A673 (cell line): ENCODE measurements around the gene BMP2K.

Source experiments
- EZH2 ChIP-seq: fragments of 200-600 bp; sonication (generic); IDR thresholded peaks from 2 replicates; pipeline ENCODE4 v1.6.1; 2017; ENCODE audit warnings: borderline replicate concordance, low read depth, mild to moderate bottlenecking, mixed read lengths, antibody characterized with exemption, low read length; ENCODE audit not compliant: poor library complexity, severe bottlenecking
- TF ChIP-seq, protein P1 (sequence below): fragments of 300-800, 200-600 bp; sonication (generic); conservative IDR thresholded peaks from 2 replicates; pipeline ENCODE4 v1.5.1; 2017; ENCODE audit warnings: low read depth, mild to moderate bottlenecking, antibody characterized with exemption, low read length, moderate library complexity, mixed read lengths

DNA sequence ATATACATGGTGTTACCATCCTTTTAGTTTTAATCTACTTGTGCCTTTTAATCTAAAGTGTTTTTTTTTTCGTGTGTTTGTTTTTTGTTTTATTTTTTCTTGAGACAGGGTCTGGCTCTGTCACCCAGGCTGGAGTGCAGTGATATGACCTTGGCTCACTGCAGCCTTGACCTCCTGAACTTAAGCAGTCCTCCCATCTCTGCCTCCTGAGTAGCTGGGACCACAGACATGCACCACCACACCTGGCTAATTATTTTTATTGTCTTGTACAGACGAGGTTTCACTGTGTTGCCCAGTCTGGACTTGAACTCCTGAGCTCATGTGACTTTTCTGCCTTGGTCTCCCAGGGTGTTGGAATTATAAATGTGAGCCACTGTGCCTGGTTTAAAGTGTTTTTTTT lies 33.1 kb downstream of the BMP2K start:
- TF ChIP-seq, protein P1, sequence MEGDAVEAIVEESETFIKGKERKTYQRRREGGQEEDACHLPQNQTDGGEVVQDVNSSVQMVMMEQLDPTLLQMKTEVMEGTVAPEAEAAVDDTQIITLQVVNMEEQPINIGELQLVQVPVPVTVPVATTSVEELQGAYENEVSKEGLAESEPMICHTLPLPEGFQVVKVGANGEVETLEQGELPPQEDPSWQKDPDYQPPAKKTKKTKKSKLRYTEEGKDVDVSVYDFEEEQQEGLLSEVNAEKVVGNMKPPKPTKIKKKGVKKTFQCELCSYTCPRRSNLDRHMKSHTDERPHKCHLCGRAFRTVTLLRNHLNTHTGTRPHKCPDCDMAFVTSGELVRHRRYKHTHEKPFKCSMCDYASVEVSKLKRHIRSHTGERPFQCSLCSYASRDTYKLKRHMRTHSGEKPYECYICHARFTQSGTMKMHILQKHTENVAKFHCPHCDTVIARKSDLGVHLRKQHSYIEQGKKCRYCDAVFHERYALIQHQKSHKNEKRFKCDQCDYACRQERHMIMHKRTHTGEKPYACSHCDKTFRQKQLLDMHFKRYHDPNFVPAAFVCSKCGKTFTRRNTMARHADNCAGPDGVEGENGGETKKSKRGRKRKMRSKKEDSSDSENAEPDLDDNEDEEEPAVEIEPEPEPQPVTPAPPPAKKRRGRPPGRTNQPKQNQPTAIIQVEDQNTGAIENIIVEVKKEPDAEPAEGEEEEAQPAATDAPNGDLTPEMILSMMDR = no peak
- TF ChIP-seq EZH2 = no peak
